Renal pelvis (tissue), 12 donors: ENCODE data around the gene FAM120B. TPM values are rescaled to one million over a fixed set of nuclear protein-coding genes. Genes with fewer than 3 reads are reported as not detected.
"Not testable (repeated sequence)": the region's sequence is repeated elsewhere in the genome, so short reads cannot be mapped to it uniquely, and the experiment has no call there.

Source experiments
- DNase-seq: peaks from one replicate; pipeline ENCODE4 v3.0.0-alpha.2; 2013
- long read RNA-seq, 16 experiments: transcript quantifications; one replicate each; lab custom pipeline, GENCODE V29; 2026
- polyA plus RNA-seq, 3 donors: library from polyadenylated mRNA; unstranded; fragments of 120-200 nt; gene quantifications; one replicate each; pipeline ENCODE4 v1.2.1, GENCODE V29; 2013; ENCODE audit not compliant: insufficient read length in 3 of 3

Gene FAM120B, protein sequence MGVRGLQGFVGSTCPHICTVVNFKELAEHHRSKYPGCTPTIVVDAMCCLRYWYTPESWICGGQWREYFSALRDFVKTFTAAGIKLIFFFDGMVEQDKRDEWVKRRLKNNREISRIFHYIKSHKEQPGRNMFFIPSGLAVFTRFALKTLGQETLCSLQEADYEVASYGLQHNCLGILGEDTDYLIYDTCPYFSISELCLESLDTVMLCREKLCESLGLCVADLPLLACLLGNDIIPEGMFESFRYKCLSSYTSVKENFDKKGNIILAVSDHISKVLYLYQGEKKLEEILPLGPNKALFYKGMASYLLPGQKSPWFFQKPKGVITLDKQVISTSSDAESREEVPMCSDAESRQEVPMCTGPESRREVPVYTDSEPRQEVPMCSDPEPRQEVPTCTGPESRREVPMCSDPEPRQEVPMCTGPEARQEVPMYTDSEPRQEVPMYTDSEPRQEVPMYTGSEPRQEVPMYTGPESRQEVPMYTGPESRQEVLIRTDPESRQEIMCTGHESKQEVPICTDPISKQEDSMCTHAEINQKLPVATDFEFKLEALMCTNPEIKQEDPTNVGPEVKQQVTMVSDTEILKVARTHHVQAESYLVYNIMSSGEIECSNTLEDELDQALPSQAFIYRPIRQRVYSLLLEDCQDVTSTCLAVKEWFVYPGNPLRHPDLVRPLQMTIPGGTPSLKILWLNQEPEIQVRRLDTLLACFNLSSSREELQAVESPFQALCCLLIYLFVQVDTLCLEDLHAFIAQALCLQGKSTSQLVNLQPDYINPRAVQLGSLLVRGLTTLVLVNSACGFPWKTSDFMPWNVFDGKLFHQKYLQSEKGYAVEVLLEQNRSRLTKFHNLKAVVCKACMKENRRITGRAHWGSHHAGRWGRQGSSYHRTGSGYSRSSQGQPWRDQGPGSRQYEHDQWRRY
- polyA plus RNA-seq: 10 to 100 TPM; 34.8 to 38.9 (median 38.0) TPM
- long read RNA-seq, donor 1, full-length matches to known transcripts: 2 of 10 reads
- long read RNA-seq, donor 1, partial matches to known transcripts: 8 of 10 reads
- long read RNA-seq, donor 1, other reads (novel, unspliced or antisense): 0 of 10 reads
- long read RNA-seq, donor 2, full-length matches to known transcripts: 7 of 23 reads
- long read RNA-seq, donor 2, partial matches to known transcripts: 16 of 23 reads
- long read RNA-seq, donor 2, other reads (novel, unspliced or antisense): 0 of 23 reads
- long read RNA-seq, donor 3, full-length matches to known transcripts: 4 of 9 reads
- long read RNA-seq, donor 3, partial matches to known transcripts: 5 of 9 reads
- long read RNA-seq, donor 3, other reads (novel, unspliced or antisense): 0 of 9 reads
- long read RNA-seq, donor 4, full-length matches to known transcripts: 4 of 15 reads
- long read RNA-seq, donor 4, partial matches to known transcripts: 11 of 15 reads
- long read RNA-seq, donor 4, other reads (novel, unspliced or antisense): 0 of 15 reads
- long read RNA-seq, donor 5, full-length matches to known transcripts: 3 of 19 reads
- long read RNA-seq, donor 5, partial matches to known transcripts: 16 of 19 reads
- long read RNA-seq, donor 5, other reads (novel, unspliced or antisense): 0 of 19 reads
- long read RNA-seq, donor 6, full-length matches to known transcripts: 3 of 21 reads
- long read RNA-seq, donor 6, partial matches to known transcripts: 18 of 21 reads
- long read RNA-seq, donor 6, other reads (novel, unspliced or antisense): 0 of 21 reads
- long read RNA-seq, donor 7, partial matches to known transcripts: 18 of 19 reads
- long read RNA-seq, donor 7, other reads (novel, unspliced or antisense): 0 of 19 reads
- long read RNA-seq, donor 8, full-length matches to known transcripts: 4 of 9 reads
- long read RNA-seq, donor 8, partial matches to known transcripts: 5 of 9 reads
- long read RNA-seq, donor 8, other reads (novel, unspliced or antisense): 0 of 9 reads
- long read RNA-seq, donor 9, full-length matches to known transcripts: 4 of 26 reads
- long read RNA-seq, donor 9, partial matches to known transcripts: 22 of 26 reads
- long read RNA-seq, donor 9, other reads (novel, unspliced or antisense): 0 of 26 reads
- long read RNA-seq, donor 10, full-length matches to known transcripts: 1 of 22 reads
- long read RNA-seq, donor 10, partial matches to known transcripts: 21 of 22 reads
- long read RNA-seq, donor 10, other reads (novel, unspliced or antisense): 0 of 22 reads
- long read RNA-seq, donor 11, full-length matches to known transcripts: 3 of 3 reads
- long read RNA-seq, donor 11, partial matches to known transcripts: 0 of 3 reads
- long read RNA-seq, donor 11, other reads (novel, unspliced or antisense): 0 of 3 reads
- long read RNA-seq, donor 12, full-length matches to known transcripts: 10 of 51 reads
- long read RNA-seq, donor 12, partial matches to known transcripts: 41 of 51 reads
- long read RNA-seq, donor 12, other reads (novel, unspliced or antisense): 0 of 51 reads
- long read RNA-seq, donor 13, full-length matches to known transcripts: 2 of 14 reads
- long read RNA-seq, donor 13, partial matches to known transcripts: 12 of 14 reads
- long read RNA-seq, donor 13, other reads (novel, unspliced or antisense): 0 of 14 reads
- long read RNA-seq, donor 14, full-length matches to known transcripts: 4 of 34 reads
- long read RNA-seq, donor 14, partial matches to known transcripts: 30 of 34 reads
- long read RNA-seq, donor 14, other reads (novel, unspliced or antisense): 0 of 34 reads
- long read RNA-seq, donor 15, full-length matches to known transcripts: 11 of 38 reads
- long read RNA-seq, donor 15, partial matches to known transcripts: 27 of 38 reads
- long read RNA-seq, donor 15, other reads (novel, unspliced or antisense): 0 of 38 reads
- long read RNA-seq, donor 16, full-length matches to known transcripts: 2 of 10 reads
- long read RNA-seq, donor 16, partial matches to known transcripts: 8 of 10 reads
- long read RNA-seq, donor 16, other reads (novel, unspliced or antisense): 0 of 10 reads

DNA sequence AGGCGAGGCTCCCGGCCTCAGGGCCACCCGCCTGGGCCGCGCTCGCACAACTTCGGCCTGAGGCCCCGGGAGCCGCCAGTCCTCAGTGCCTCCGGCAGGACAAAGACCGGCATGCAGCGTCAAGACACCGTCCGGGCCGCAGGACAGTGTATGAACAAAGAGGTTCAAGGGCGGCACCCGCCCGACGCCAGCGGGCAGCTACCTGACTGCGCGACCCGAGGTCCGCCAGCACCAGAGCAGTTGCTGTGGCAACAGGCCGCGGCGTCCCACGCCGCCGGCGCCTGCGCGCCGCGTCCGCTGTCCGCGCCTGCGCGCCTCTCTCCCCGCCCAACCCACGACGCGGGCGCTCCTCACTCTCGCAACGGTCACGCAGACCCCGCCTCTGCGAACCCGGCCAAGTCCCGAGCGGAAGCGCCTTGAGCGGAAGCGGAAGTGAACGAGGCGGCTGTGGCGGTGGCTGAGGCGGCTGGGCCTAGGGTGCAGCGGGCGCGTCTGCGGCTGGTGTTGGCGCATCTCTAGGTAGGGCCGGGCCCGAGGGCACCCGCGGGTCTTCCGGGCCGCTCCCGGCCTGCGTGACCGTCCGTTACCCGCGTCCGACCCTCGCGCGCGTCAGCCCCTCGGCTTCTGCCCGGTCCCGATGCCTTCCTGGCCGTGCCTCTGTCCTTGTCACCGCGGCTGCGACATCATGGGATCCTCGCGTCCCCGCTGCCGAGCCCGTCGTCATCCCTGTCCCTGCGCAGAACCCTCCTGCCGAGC, at the start of gene FAM120B:
Gene FAM120B, plus strand, starts transcription at position 435 of the 756 bp plus-strand sequence. CDS start 10,633 bp downstream, outside the sequence.
- peak; percentile 96 for DNase-seq

DNA sequence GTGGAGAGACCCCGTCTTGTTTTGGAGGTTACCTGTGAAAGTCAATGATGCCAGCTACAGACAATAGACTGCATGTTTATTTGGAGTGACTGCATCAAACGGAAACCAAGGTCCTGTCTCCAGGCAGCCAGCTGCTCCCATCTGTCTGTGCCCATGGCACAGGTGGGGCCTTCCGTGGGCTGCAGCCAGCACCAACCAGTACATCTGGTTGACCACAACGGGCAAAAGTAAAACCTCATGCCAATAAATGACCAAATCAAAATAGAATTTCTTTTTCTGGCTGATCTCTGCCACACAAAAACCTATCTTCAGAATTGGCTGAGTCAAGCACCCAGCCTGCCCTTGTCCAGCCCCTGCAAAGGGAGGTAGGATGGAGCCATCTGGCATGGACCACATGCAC, 49.2 kb upstream of the FAM120B start:
- no peak for DNase-seq

DNA sequence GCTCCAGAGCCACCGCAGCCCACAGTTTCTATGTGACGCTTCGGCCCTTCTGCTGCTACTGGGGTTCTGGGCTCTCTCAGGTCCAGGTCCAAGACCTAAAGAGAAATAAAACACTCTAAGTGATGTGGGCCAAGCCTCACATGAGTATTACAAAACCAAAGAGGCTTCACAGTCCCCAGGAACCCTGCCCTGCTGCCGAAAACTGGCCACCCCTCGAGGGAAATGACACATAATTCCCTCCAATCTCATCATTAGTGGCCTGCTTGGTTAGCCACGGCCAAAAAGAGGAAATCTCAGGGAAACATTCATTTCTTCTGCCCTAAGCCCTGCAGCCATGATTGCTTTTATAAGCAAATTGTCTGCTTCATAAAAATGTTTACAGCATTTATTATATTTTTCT, 48.2 kb upstream of the FAM120B start:
- no peak for DNase-seq

DNA sequence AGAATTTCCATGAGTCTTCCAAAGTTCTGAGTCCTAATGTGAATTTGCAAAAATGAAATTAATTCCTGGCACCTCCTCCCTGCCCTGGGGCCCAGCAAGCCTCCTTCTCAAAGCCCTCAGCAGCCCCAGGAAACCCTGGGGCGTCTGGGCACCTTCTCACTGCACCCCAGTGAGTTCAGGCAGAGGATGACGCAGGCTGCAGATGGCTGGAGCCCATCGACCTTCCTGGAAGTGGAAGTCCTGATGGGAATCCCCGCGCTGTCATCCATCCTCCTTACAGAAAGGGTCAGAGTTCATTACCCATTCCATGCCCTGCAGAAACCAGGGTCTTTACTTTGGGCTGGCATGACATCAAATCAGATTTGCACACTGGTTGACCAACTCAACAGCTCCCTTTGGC, 47.3 kb upstream of the FAM120B start:
- DNase-seq: no peak

DNA sequence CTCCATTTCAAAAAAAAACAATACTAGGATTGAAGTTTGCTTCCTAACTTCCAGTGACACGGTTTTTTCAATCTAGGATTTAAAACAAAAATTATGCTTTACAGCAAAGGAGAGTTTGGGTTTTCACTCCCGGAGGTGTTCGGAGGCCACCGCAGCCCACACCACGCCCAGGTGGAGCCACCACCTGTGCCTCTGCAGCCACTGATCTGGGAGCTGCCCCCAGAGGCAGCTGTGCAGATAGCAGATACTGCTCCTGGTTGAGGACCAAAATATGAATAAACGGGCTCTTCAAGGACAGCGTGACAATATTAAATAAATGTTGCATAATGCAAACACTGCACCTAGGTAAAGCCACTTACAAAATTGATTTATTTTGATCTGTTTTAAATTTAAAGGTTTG, 45.9 kb upstream of the FAM120B start:
- DNase-seq: no peak

DNA sequence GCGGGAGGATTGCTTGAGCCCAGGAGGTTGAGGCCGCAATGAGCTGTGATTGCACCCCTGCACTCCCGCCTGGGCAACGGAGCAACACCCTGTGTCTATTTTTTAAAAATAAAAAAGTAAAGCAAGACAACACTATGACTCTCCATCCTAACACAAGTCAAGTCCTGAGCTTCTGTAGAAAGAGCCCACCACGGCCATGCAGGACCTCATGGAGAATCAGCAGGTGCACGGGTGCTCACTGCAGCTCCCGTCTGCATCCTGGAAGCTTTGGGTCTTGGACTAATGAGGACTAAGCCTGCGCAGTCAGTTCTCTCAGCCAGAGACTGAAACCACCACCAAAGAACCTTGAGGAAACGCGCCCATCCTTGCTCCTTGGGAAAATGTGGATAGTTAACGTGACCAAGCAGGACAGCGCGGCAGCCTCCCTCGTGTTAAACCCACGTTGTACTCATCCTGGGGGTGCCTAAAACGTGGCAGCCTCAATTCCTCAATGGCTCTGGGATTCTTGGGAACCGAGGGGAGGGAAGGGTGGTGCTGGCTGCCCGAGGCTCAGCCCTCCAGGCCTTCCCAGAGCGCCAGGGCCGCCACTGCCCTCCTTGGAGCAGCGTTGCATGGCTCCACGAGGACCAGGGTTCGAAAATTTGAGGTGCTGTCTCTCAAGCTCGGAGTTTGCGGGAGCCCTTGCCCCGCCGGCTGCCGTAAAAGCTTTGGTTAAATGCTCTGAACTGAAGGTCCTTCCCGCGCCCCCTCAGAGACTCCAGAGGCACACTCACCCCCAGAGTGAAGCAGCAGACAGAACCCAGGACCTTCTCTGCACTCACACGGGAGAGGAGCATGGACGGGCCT, 44.7 kb upstream of the FAM120B start:
- no peak for DNase-seq

DNA sequence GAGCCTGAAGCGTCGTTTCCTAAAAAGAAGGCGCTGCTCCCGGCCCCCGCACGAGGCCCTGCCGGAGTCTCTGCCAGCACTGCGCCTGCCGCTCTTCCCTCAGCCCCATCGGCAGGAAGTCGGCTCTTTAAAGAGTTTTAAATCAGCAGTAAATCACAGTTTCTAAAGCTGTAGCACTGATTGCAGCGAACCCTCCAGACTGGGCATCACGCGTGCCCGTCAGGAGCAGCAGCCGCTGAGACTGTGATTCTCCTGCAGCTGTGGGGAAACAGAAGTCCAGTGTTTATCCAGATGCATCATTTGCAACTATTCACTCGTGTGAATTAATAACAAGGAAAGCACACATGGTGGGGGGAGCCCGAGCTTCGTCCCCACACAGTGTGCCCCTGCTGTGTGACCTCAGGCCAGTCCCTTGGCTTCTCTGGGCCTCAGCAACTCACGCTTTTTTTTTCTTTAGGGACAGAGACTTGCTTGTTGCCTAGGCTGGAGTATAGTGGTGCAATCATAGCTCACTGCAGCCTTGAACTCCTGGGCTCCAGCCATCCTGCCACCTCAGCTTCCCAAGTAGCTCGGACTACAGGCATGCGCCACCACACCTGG, 44.0 kb upstream of the FAM120B start:
- DNase-seq: no peak

DNA sequence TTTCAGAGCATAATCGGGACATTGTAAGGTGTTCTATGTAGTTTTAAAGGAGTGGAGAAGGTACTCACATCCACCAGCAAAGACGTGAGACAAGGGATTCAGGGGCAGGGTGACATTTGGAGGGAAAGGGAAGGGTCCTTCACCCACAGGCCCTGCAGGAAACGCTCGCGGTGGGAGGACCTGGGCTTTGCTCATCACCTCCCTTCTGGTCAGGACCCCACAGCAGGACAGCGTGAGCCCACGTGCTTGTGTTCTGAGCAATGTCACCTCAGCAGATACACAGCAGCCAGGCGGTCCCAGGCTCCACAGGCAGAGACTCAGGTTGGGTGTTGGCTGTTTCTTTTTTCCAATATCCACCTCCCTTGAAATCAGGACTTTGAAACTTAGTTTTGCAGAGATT, 43.1 kb upstream of the FAM120B start:
- no peak for DNase-seq

DNA sequence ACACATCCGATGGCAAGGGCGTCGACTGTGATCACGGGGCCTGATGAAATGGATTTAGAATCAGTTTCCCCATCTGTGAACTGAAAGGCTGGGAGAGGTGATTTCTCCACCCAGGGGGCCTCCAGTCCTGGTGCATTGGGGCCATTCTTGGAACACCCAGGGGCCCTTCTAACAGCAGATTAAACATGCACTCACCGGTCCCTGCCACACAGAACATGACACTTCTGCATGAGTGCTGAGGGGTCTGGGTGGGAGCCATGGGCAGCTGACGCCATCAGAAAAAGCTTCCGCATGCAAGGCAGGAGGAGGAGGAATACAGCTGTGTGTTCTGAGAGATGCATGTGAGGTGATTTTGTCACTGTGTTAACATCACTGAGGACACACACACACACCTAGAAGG, 42.5 kb upstream of the FAM120B start:
- no peak for DNase-seq

DNA sequence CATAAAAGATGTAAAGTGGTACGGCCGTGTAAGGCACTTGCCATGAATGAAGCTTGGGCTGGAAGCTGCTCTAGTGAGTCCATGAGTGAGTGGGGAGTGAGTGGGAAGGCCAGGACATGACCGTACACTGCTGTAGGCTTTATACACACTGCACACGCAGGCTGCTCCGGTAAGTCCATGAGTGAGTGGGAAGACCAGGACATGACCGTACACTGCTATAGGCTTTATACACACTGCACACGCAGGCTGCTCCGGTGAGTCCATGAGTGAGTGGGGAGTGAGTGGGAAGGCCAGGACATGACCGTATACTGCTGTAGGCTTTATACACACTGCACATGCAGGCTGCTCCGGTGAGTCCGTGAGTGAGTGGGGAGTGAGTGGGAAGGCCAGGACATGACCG, 41.9 kb upstream of the FAM120B start:
- DNase-seq: not testable (repeated sequence)

DNA sequence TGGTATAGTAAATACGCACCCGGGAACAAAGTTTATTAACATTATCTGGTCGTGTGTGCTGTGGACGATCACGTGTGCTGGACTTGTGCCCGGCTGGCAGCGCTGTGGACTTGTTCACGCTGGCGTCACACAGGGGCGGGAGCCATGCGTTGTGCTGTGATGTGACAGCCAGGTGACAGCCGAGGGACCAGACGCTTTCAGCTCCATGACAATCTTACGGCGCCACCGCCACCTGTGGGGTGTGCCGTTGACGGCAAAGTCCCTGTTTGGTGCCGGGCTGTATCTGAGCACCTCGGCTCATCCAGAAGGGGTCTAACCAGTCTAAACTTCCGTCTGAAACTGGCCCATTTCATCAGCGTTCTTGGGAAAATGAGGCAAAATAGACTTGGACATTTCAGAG, 40.9 kb upstream of the FAM120B start:
- DNase-seq: no peak

DNA sequence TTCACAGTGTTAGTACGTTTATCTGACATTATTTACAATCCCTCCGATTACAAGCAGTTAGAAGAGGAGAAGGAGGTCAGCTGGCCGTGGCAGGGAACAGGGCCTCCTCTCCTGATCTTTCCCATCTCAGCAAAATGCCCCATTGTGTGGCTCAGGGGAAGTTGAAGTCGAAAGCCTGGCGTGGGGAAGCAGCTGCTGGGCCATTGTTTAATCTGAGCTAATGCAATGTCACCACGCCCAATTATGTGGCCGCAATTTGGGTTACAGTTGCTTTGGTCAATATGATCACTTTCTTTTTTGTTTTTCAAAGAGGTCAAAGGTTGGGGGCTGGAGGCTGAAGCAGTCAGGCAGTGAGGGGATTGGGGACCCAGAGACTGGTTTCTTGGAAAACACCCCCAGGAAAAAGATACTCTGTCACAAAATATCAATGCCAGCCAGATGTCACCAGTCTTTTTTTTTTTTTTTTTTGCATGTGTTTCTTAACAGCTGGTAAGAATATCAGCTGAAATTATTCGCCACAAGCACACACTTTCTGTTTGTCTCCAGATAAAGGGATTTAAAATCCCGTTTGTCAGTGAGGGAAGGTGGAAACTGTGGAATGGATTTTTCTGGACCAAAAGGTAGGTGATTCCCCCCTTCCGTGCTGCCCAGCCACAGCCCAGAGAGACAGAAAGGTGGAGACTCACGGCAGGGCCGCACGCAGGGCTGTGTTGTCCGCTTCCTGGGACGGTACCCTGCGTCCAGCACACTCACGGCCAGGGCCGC, 40.3 kb upstream of the FAM120B start:
- DNase-seq: no peak

DNA sequence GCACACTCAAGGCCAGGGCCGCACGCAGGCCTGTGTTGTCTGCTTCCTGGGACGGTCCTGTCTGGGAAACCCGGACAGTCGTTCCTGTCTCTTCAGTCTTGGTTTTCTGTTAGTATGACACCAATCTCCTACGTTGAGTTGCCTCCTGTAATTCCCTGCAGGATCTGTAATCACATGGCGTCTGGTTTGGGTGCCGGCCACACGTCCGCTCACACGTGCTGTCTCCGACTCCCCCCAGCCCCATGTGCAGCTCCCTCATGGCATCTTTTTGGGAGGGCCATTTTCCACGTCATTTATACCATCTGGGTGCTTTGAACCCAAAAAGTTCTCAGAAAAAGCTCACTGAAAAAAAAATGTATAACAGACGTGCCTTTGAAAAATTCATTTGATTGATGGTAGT, 38.9 kb upstream of the FAM120B start:
- DNase-seq: no peak

DNA sequence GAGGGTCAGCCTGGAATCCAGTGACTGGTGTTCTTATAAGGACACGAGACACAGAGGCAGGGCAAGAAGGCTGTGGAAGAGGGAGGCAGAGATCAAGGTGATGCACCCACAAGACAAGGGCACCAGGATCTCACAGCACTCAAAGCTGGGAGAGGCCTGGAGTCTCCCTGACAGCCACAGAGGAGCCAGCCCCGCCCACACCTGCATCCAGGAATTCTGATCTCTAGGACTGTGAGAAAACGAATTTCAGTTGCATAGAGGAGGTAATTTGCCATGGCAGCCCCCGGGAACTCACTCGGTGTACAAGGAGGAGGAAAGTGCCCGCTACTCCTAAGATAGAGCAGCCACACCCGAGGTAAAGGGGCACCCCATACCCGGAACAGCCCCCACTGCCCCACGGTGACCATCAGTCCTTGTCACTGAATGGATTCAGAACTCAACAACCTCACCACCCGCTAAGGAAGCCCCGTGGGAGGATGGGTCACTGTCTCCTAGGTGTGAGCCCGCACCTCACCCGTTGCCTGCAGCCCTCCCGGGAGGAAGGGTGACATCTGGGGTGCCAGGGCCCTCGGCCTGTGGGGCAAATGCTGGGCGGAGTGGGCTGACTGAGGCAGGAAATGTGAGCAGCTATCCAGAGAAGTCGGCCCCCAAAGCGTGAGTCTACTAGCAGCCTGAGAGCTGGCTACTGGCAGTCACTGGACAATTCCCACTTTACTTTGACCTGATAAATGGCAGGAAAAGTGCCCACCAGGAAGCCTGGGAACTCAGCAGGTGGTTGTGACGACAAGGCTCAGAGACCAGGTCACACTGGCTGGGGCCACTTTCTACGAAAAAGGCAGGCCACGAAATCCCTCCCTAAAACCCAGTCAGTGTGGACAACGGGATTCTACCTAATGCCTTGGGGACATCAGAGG, 38.1 kb upstream of the FAM120B start:
- DNase-seq: no peak
